HepG2 (cell line): ENCODE measurements around the gene RGR. TPM values are rescaled to one million over a fixed set of nuclear protein-coding genes. Genes with fewer than 3 reads are reported as not detected.

ENCODE experiments used
- ATAC-seq: fragments of 200-7000 bp; cut with Tn5 transposase; 3 replicates; pipeline ENCODE4 v1.9.1; 2020; ENCODE audit warnings: mild to moderate bottlenecking, moderate library complexity
- BruUV-seq: library from RNA; stranded (reverse); fragments of 400-500 nt; replicated peaks from 2 replicates; lab custom pipeline; 2021; lab: Mats Ljungman, UMichigan
- CTCF ChIA-PET: fragments of 300-600 bp; formaldehyde crosslinking; extraction: SDS; loops from one replicate; lab custom pipeline; 2021; ENCODE audit warnings: low total read pairs, inconsistent platforms, low intra/inter-chr PET ratio; lab: Yijun Ruan, JAX
- POLR2A ChIA-PET: fragments of 350-600 bp; sonication (Branson Sonifier 250); formaldehyde crosslinking; loops from one replicate; lab custom pipeline; 2020; ENCODE audit warnings: antibody characterized with exemption, inconsistent platforms; lab: Yijun Ruan, JAX
- DNase-seq: peaks from one replicate; pipeline ENCODE4 v3.0.0-alpha.2; 2015; ENCODE audit warnings: low spot score
- FAIRE-seq: peaks from 3 replicates; lab custom pipeline; 2011; peaks lifted over from hg19 to GRCh38; lab: Jason Lieb, UNC
- H2AFZ ChIP-seq: one replicate; pipeline ENCODE4 v1.6.1; 2011; ENCODE audit warnings: low read length, inconsistent platforms
- H3K27ac ChIP-seq: fragments of 300-600 bp; 3 replicates; pipeline ENCODE4 v1.8.0; 2011; ENCODE audit warnings: mixed run types, mild to moderate bottlenecking, mixed read lengths, low read length, inconsistent platforms; ENCODE audit not compliant: insufficient read depth; ENCODE audit errors: extremely low read length
- H3K27me3 ChIP-seq, 2 experiments: fragments of 200-600 bp in 1 of 2; 2 replicates in 1 of 2; 3 replicates in 1 of 2; pipeline versions ENCODE4 v1.6.0 to v1.8.0; 2011; ENCODE audit warnings: low read length in 2 of 2, mild to moderate bottlenecking in 2 of 2, moderate library complexity in 2 of 2, inconsistent platforms in 1 of 2; ENCODE audit not compliant: insufficient read depth in 2 of 2, control insufficient read depth in 1 of 2
- H3K36me3 ChIP-seq, 2 experiments: fragments of 200-600 bp in 1 of 2; replicated peaks in 1 of 2; 2 replicates in 1 of 2; 3 replicates in 1 of 2; pipeline versions ENCODE4 v1.5.1 to v1.8.0; 2011; ENCODE audit warnings: low read length in 2 of 2, inconsistent platforms in 1 of 2; ENCODE audit not compliant: insufficient read depth in 2 of 2, control insufficient read depth in 1 of 2
- H3K4me1 ChIP-seq: 2 replicates; pipeline ENCODE4 v1.5.1; 2012; ENCODE audit warnings: low read length, inconsistent platforms; ENCODE audit not compliant: insufficient read depth
- H3K4me2 ChIP-seq: 2 replicates; pipeline ENCODE4 v1.6.0; 2011; ENCODE audit warnings: low read depth, low read length, inconsistent platforms
- H3K4me3 ChIP-seq, 3 experiments: fragments of 200-600 bp in 1 of 3; sonication (generic), shearing (Covaris generic) in 1 of 3; replicated peaks in 1 of 3; 2 replicates each; pipeline ENCODE4 v1.5.1; 2011 to 2016; ENCODE audit warnings: low read length in 3 of 3, inconsistent platforms in 2 of 3, low read depth in 2 of 3, mild to moderate bottlenecking in 2 of 3, control low read depth in 1 of 3, mixed read lengths in 1 of 3; ENCODE audit not compliant: insufficient read depth in 1 of 3
- H3K79me2 ChIP-seq: one replicate; pipeline ENCODE4 v1.6.1; 2011; ENCODE audit warnings: low read length, inconsistent platforms; ENCODE audit not compliant: insufficient read depth
- H3K9ac ChIP-seq: 2 replicates; pipeline ENCODE4 v1.6.0; 2011; ENCODE audit warnings: mild to moderate bottlenecking, low read depth, low read length, inconsistent platforms; ENCODE audit not compliant: insufficient read depth
- H3K9me3 ChIP-seq: 2 replicates; pipeline ENCODE4 v1.5.1; 2012; ENCODE audit warnings: mild to moderate bottlenecking, low read length
- H4K20me1 ChIP-seq: 2 replicates; pipeline ENCODE4 v1.6.0; 2011; ENCODE audit warnings: inconsistent platforms, mild to moderate bottlenecking, low read length, moderate library complexity; ENCODE audit not compliant: insufficient read depth
- PHF5A ChIP-seq: IDR thresholded peaks from one replicate; pipeline ENCODE4 v1.6.1; 2018; ENCODE audit warnings: low read depth, missing genetic modification reagents; ENCODE audit not compliant: unreplicated experiment
- SMYD3 ChIP-seq: sonication (generic); formaldehyde crosslinking; IDR thresholded peaks from 2 replicates; pipeline ENCODE4 v1.8.1; 2023; ENCODE audit warnings: mild to moderate bottlenecking, missing genetic modification reagents
- TGIF2 ChIP-seq: IDR thresholded peaks from 2 replicates; pipeline ENCODE4 v1.6.1; 2016; ENCODE audit warnings: control low read depth, missing compliant biosample characterization
- ZNF10 ChIP-seq: sonication (generic); formaldehyde crosslinking; IDR thresholded peaks from 2 replicates; pipeline ENCODE4 v1.4.0; 2020; ENCODE audit warnings: mild to moderate bottlenecking, low read depth, missing genetic modification reagents, borderline replicate concordance
- ZNF343 ChIP-seq: sonication (generic); formaldehyde crosslinking; IDR thresholded peaks from 2 replicates; pipeline ENCODE4 v1.4.0; 2020; ENCODE audit warnings: mild to moderate bottlenecking, missing genetic modification reagents
- ZNF44 ChIP-seq: sonication (generic); formaldehyde crosslinking; IDR thresholded peaks from 2 replicates; pipeline ENCODE4 v1.5.1; 2020; ENCODE audit warnings: mild to moderate bottlenecking, missing genetic modification reagents
- ZNF563 ChIP-seq: sonication (generic); formaldehyde crosslinking; IDR thresholded peaks from 2 replicates; pipeline ENCODE4 v1.8.0; 2022; ENCODE audit warnings: mild to moderate bottlenecking, moderate library complexity, missing genetic modification reagents
- ZNF644 ChIP-seq: IDR thresholded peaks from 2 replicates; pipeline ENCODE4 v1.6.1; 2016; ENCODE audit warnings: low read depth
- ZNF784 ChIP-seq: sonication (generic); formaldehyde crosslinking; IDR thresholded peaks from 2 replicates; pipeline ENCODE4 v1.5.1; 2020; ENCODE audit warnings: missing genetic modification reagents, mild to moderate bottlenecking, borderline replicate concordance
- ZNF879 ChIP-seq: sonication (generic); formaldehyde crosslinking; IDR thresholded peaks from 2 replicates; pipeline ENCODE4 v1.8.1; 2023; ENCODE audit warnings: missing genetic modification reagents
- ZNF883 ChIP-seq: sonication (generic); formaldehyde crosslinking; IDR thresholded peaks from 2 replicates; pipeline ENCODE4 v1.5.1; 2020; ENCODE audit warnings: mild to moderate bottlenecking, missing genetic modification reagents; ENCODE audit errors: not compliant biosample characterization
- WGBS: methylation state at CpG from one replicate; pipeline ENCODE4 v1.1.6; 2017; ENCODE audit warnings: low lambda C conversion rate; 5-methylcytosine and 5-hydroxymethylcytosine counted together
- in situ Hi-C: cut with HindIII; loops from 2 replicates; pipeline ENCODE4 v1.10.0; 2017; ENCODE audit warnings: low pct_unique_long_range_greater_than_20kb; ENCODE audit not compliant: extremely low pct_ligation_motif_present
- intact Hi-C: fragments of 100-400 bp; cut with micrococcal nuclease; formaldehyde crosslinking; loops from one replicate; pipeline ENCODE4 v1.10.0; 2022; ENCODE audit not compliant: unreplicated experiment
- polyA plus RNA-seq, 8 experiments: library from polyadenylated mRNA; depleted of rRNA in 3 of 8; stranded (reverse) in 7 of 8; unstranded in 1 of 8; fragments of >200 nt; fragmentation: Illumina TruSeq in 4 of 8; extraction: Trizol in 4 of 8; gene quantifications; 2 replicates each; pipeline versions ENCODE4 v1.2.1 to v1.2.3, GENCODE V29; 2011 to 2016; ENCODE audit warnings: low read depth in 4 of 8, missing spikeins in 1 of 8, mixed read lengths in 1 of 8; ENCODE audit not compliant: insufficient read depth in 1 of 8
- total RNA-seq, 5 experiments: library from RNA; depleted of rRNA; stranded (reverse); fragments of >200 nt; fragmentation: Illumina TruSeq; extraction: Trizol; gene quantifications; 2 replicates each; pipeline ENCODE4 v1.2.3, GENCODE V29; 2016; ENCODE audit warnings: low read depth in 1 of 5

RGR gene
- total and polyA plus RNA-seq, 2 of the 13 experiments (the other 11 are each of a cell fraction or from before 2014, with no cell fraction given): 0.69 to 0.71 TPM

GRCh38 chr10:84298057-84298456 is 53.2 kb downstream of the RGR start:
- Histone ChIP-seq H4K20me1 (no peaks in the 10 kb centered on the region), H2AFZ (no peak overlapping the region), H3K4me3 (no peak overlapping the region), H3K9me3 (no peaks in the 10 kb centered on the region), H3K27ac (no peak overlapping the region), H3K4me1 (no peaks in the 10 kb centered on the region), H3K36me3 (no peaks in the 10 kb centered on the region), H3K27me3 (peaks cover 0 to 18% of the 10 kb centered on the region in 2 experiments; a peak in 2 of 5 replicates), H3K79me2 (no peaks in the 10 kb centered on the region), H3K4me2 (no peak overlapping the region), H3K9ac (no peak overlapping the region)
- ChIA-PET POLR2A (no interaction called here), CTCF (no interaction called here)
- TF ChIP-seq ZNF879 (CRISPR knock-in tag) (no peak), ZNF644 (CRISPR knock-in tag) (no peak), SMYD3 (CRISPR knock-in tag) (no peak), TGIF2 (CRISPR knock-in tag) (no peak), ZNF44 (no peak), ZNF563 (no peak), PHF5A (CRISPR knock-in tag) (no peak), ZNF784 (CRISPR knock-in tag) (no peak), ZNF10 (CRISPR knock-in tag) (no peak), ZNF883 (CRISPR knock-in tag) (no peak), ZNF343 (CRISPR knock-in tag) (no peak)
- intact Hi-C loops: no loop called here
- FAIRE-seq (no peak), ATAC-seq (no peak), DNase-seq (no peak)
- WGBS: 15% methylated on average over 3 of the region's 3 CpGs
- no TSS peak for BruUV-seq
- in situ Hi-C loops: no loop called here
